OCI-LY3 (cell line): ENCODE measurements around the gene ERH.

ENCODE experiments used
- H2AFZ ChIP-seq: fragments of 200-600, 300-600 bp; shearing (Covaris generic); 2 replicates; pipeline ENCODE4 v1.6.0; 2014; ENCODE audit warnings: antibody characterized with exemption, low read depth, low read length
- H3K27ac ChIP-seq: fragments of 200-600, 300-600 bp; sonication (generic); 2 replicates; pipeline ENCODE4 v1.5.1; 2014; ENCODE audit warnings: mild to moderate bottlenecking, low read length, moderate library complexity, mixed read lengths
- H3K27me3 ChIP-seq: fragments of 200-600, 300-600 bp; sonication (generic); 2 replicates; pipeline ENCODE4 v1.6.1; 2014; ENCODE audit warnings: low read depth, low read length, mixed read lengths
- H3K36me3 ChIP-seq: fragments of 200-600, 300-600 bp; sonication (generic); replicated peaks from 2 replicates; pipeline ENCODE3; 2014; ENCODE audit warnings: low read depth, low read length, mixed read lengths
- H3K4me1 ChIP-seq: fragments of 300-600, 200-600 bp; sonication (generic); 2 replicates; pipeline ENCODE4 v1.6.1; 2014; ENCODE audit warnings: low read length, mixed read lengths
- H3K4me2 ChIP-seq: fragments of 200-600, 300-600 bp; sonication (generic); 2 replicates; pipeline ENCODE4 v1.6.1; 2014; ENCODE audit warnings: low read length, mixed read lengths
- H3K4me3 ChIP-seq: fragments of 300-600, 200-600 bp; sonication (generic); 2 replicates; pipeline ENCODE4 v1.5.1; 2014; ENCODE audit warnings: antibody characterized with exemption, mild to moderate bottlenecking, low read length, moderate library complexity
- H3K79me2 ChIP-seq: fragments of 300-600, 200-600 bp; shearing (Covaris generic); 2 replicates; pipeline ENCODE4 v1.6.1; 2014; ENCODE audit warnings: mild to moderate bottlenecking, low read length, mixed read lengths
- H3K9ac ChIP-seq: fragments of 300-600, 200-600 bp; shearing (Covaris generic); 2 replicates; pipeline ENCODE4 v1.6.0; 2014; ENCODE audit warnings: mild to moderate bottlenecking, low read length, moderate library complexity
- H3K9me3 ChIP-seq: fragments of 200-600, 300-600 bp; shearing (Covaris generic); 2 replicates; pipeline ENCODE4 v1.6.1; 2014; ENCODE audit warnings: low read length, mixed read lengths; ENCODE audit not compliant: insufficient read depth
- H4K20me1 ChIP-seq: fragments of 200-600, 300-600 bp; sonication (generic); 2 replicates; pipeline ENCODE4 v1.6.1; 2016; ENCODE audit warnings: low read length, mixed read lengths; ENCODE audit not compliant: insufficient read depth
- EZH2phosphoT487 ChIP-seq: fragments of 200-600 bp; shearing (Covaris generic); IDR thresholded peaks from 2 replicates; pipeline ENCODE4 v1.6.1; 2018; ENCODE audit warnings: antibody characterized with exemption, mixed run types, low read depth
- TF ChIP-seq, protein P1 (sequence below): fragments of 200-600, 300-600 bp; sonication (generic); IDR thresholded peaks from 2 replicates; pipeline ENCODE4 v1.5.1; 2014; ENCODE audit warnings: antibody characterized with exemption, low read length, low read depth

The ERH gene

DNA sequence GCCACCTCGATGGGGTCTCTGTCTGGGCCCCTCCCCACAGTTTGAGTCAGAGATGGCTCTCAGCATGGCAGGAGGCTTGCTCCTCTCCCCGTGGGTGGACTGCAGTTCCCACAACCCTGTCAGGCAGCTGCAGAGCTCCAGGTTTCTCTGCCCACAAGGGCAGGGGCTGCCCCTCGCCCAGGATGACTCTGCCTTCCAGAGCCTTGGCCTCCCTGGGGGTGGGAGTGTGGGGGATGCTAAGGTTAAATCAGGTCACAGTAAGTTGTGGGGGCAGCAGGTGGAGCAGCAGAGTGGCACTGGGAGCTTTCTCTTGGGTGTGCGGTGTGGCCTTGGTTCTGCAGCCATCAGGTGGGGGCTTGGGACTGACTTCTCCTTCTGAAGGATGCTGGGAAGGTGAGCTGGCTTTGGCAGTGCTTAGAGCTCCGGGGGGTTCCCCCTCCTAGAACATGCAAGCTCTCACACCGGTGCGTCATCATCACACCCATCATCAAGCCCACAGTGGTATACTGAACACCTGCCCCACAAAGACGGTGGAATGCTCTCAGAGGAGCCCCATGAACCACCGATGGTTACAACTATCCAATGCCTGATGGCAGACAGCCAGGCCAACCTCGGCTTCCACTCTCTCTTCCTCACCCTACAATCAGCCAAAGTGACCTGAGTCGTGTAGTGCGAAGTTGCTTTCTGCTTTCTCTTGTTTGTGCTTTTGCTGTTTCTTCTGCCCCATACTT is 39.7 kb downstream of the ERH start:
- H3K36me3 ChIP-seq, result no peaks in the 10 kb centered on the region
- peaks cover 80% of the 10 kb centered on the region for H3K4me1 ChIP-seq
- H3K4me3 ChIP-seq, result peak overlapping the region; percentile 28; the same call in 1 of the 2 replicates
- peaks cover 2% of the 10 kb centered on the region; the same call in 1 of the 2 replicates for H3K79me2 ChIP-seq
- H3K27me3 ChIP-seq, result no peaks in the 10 kb centered on the region
- no peaks in the 10 kb centered on the region for H3K9me3 ChIP-seq
- H3K4me2 ChIP-seq, result peak overlapping the region; percentile 60
- peak overlapping the region; percentile 49; the same call in 1 of the 2 replicates for H3K9ac ChIP-seq
- peak overlapping the region; percentile 56 for H3K27ac ChIP-seq
- H2AFZ ChIP-seq, result peak overlapping the region; percentile 27
- TF ChIP-seq, protein P1, sequence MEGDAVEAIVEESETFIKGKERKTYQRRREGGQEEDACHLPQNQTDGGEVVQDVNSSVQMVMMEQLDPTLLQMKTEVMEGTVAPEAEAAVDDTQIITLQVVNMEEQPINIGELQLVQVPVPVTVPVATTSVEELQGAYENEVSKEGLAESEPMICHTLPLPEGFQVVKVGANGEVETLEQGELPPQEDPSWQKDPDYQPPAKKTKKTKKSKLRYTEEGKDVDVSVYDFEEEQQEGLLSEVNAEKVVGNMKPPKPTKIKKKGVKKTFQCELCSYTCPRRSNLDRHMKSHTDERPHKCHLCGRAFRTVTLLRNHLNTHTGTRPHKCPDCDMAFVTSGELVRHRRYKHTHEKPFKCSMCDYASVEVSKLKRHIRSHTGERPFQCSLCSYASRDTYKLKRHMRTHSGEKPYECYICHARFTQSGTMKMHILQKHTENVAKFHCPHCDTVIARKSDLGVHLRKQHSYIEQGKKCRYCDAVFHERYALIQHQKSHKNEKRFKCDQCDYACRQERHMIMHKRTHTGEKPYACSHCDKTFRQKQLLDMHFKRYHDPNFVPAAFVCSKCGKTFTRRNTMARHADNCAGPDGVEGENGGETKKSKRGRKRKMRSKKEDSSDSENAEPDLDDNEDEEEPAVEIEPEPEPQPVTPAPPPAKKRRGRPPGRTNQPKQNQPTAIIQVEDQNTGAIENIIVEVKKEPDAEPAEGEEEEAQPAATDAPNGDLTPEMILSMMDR, result no peak
- no peak for TF ChIP-seq EZH2phosphoT487
- no peaks in the 10 kb centered on the region for H4K20me1 ChIP-seq

DNA sequence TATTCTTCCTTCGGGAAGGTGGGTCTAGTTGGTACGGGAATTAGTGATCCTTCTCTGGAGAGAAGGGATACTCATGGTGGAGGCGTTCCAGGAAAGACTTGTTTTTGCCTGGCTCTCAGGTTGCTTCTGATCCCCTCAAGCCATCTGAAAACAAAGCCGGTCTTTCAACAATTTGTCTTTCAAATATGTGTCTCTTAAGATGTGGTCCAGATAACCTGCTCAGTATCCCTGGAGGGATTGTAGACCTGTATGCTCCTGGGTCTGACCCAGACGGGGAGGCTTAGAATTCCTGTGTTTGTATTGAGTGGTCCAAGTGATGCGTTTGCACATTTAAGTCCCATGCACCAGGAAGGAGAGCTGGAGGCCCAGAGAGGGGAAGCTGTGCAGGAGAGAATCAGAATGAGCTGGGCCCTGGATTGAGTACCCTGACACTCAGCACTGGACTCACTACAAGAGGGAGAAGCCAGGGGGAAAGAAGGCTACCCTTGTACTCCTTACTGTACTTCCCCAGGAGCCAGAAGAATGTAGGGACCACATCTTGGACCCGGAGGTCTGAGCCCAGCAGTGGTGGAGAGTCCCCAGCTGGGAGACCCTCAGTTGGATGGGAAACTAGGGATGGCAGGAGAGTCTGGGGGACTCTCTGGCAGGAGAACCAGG is 40.4 kb downstream of the ERH start:
- Histone ChIP-seq H3K79me2 (peaks cover 3% of the 10 kb centered on the region; the same call in 1 of the 2 replicates), H3K9ac (peak overlapping the region; percentile 49; the same call in 1 of the 2 replicates), H3K36me3 (no peaks in the 10 kb centered on the region), H3K4me3 (peak overlapping the region; percentile 28; the same call in 1 of the 2 replicates), H3K27me3 (no peaks in the 10 kb centered on the region), H3K4me2 (peak overlapping the region; percentile 60), H3K4me1 (peaks cover 84% of the 10 kb centered on the region), H4K20me1 (no peaks in the 10 kb centered on the region), H3K27ac (peak overlapping the region; percentile 56), H3K9me3 (no peaks in the 10 kb centered on the region), H2AFZ (no peak overlapping the region)
- TF ChIP-seq, protein P1, result no peak
- no peak for TF ChIP-seq EZH2phosphoT487

DNA sequence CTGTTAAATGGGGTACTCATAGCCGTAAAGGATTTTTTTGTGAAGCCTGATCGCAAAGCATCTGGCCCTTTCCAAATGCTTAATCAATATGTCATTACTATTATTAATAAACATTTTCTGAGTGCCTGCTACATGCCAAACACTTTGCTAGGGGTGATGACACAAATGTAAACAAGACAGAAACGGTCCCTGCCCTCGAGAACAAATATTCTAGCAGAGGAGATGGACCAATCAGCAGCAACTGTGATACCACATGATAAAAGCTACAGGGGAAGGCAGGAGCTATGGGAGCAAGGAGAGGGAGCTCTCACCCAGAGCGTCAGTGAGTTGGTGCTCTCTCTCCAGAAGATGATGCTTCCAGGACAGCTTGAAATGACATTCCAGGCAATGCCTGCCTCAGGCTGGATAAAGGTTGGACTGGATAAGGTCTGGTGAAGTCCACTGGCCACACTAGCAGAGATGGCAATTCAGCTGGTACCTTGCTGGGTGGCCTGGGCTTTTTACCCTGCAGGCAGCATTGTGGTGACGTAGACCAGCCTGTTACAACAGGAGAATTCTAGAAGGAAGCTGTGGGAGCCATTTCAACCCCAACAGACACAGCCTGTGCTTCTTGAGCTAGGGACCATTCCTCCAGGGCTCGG is 41.1 kb downstream of the ERH start:
- Histone ChIP-seq H3K4me2 (peak overlapping the region; percentile 60; the same call in 1 of the 2 replicates), H3K9me3 (no peaks in the 10 kb centered on the region), H3K27ac (peak overlapping the region; percentile 56; the same call in 1 of the 2 replicates), H2AFZ (no peak overlapping the region), H3K9ac (0 out of 2 replicates have a peak overlapping the region, but pooled peaks have one; percentile 49), H3K79me2 (peaks cover 3% of the 10 kb centered on the region; the same call in 1 of the 2 replicates), H4K20me1 (no peaks in the 10 kb centered on the region), H3K4me1 (peaks cover 88% of the 10 kb centered on the region), H3K27me3 (no peaks in the 10 kb centered on the region), H3K36me3 (no peaks in the 10 kb centered on the region), H3K4me3 (no peak overlapping the region)
- no peak for TF ChIP-seq EZH2phosphoT487
- TF ChIP-seq, protein P1, result no peak
